K562 (cell line): ENCODE data around the gene CUX1.
"Not testable (repeated sequence)": the region's sequence is repeated elsewhere in the genome, so short reads cannot be mapped to it uniquely, and the experiment has no call there.

Experiments
- TEAD4 ChIP-seq, 2 experiments: sonication (generic) in 1 of 2; formaldehyde crosslinking in 1 of 2; IDR thresholded peaks; 2 replicates each; pipeline versions ENCODE4 v1.6.1 to v1.8.0; 2012 to 2022; ENCODE audit warnings: borderline replicate concordance in 1 of 2, inconsistent platforms in 1 of 2, low read length in 1 of 2, mild to moderate bottlenecking in 1 of 2, missing genetic modification reagents in 1 of 2
- XRCC5 ChIP-seq: fragments of 200-400 bp; formaldehyde crosslinking; IDR thresholded peaks from 2 replicates; pipeline ENCODE4 v1.6.1; 2017; ENCODE audit warnings: low read depth, mild to moderate bottlenecking, low read length
- TF ChIP-seq, protein P1 (sequence below): sonication (generic); formaldehyde crosslinking; IDR thresholded peaks from 2 replicates; pipeline ENCODE4 v1.5.0; 2020; ENCODE audit warnings: missing genetic modification reagents
- TF ChIP-seq, protein P2 (sequence below), 3 experiments: IDR thresholded peaks in 2 of 3; conservative IDR thresholded peaks in 1 of 3; 2 replicates each; pipeline ENCODE4 v1.5.1; 2011 to 2012; ENCODE audit warnings: low read length in 3 of 3, mild to moderate bottlenecking in 3 of 3, control low read depth in 2 of 3, improper control_type of control experiment in 1 of 3, inconsistent platforms in 1 of 3, low read depth in 1 of 3, mixed read lengths in 1 of 3, moderate library complexity in 1 of 3; ENCODE audit not compliant: insufficient read depth in 2 of 3

DNA sequence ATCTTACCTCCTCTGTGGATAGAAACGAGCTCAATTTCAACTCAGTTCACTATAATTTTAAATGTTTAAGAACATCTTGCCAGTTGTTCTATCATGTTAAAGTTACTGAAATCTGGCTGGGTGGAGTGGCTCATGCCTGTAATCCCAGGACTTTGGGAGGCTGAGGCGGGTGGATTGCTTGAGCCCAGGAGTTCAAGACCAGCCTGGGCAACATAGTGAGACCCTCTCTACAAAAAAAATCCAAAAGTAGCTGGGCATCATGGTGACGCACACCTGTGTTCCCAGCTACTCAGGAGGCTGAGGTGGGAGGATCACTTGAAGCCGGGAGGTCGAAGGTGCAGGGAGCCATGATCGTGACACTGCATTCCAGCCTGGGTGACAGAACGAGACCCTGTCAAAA lies 20.0 kb downstream of the CUX1 start:
- TF ChIP-seq, protein P1, sequence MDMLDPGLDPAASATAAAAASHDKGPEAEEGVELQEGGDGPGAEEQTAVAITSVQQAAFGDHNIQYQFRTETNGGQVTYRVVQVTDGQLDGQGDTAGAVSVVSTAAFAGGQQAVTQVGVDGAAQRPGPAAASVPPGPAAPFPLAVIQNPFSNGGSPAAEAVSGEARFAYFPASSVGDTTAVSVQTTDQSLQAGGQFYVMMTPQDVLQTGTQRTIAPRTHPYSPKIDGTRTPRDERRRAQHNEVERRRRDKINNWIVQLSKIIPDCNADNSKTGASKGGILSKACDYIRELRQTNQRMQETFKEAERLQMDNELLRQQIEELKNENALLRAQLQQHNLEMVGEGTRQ (CRISPR knock-in tag), result not testable (repeated sequence)
- TF ChIP-seq TEAD4 (IDR thresholded peaks at IDR 0.05; ENCODE audit: low read length); TEAD4 (CRISPR knock-in tag; IDR thresholded peaks at IDR 0.05; ENCODE audit: borderline replicate concordance); XRCC5: not testable (repeated sequence)
- TF ChIP-seq, protein P2, sequence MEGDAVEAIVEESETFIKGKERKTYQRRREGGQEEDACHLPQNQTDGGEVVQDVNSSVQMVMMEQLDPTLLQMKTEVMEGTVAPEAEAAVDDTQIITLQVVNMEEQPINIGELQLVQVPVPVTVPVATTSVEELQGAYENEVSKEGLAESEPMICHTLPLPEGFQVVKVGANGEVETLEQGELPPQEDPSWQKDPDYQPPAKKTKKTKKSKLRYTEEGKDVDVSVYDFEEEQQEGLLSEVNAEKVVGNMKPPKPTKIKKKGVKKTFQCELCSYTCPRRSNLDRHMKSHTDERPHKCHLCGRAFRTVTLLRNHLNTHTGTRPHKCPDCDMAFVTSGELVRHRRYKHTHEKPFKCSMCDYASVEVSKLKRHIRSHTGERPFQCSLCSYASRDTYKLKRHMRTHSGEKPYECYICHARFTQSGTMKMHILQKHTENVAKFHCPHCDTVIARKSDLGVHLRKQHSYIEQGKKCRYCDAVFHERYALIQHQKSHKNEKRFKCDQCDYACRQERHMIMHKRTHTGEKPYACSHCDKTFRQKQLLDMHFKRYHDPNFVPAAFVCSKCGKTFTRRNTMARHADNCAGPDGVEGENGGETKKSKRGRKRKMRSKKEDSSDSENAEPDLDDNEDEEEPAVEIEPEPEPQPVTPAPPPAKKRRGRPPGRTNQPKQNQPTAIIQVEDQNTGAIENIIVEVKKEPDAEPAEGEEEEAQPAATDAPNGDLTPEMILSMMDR (IDR thresholded peaks at IDR 0.05 in 2 of 3, conservative IDR thresholded peaks at IDR 0.05 in 1 of 3; ENCODE audit: insufficient read depth in 2 of 3, low read depth in 1 of 3, low read length in 3 of 3), result not testable (repeated sequence)
